ENCODE results near the gene SDK1.

GRCh38 chr7:4227105-4228010 is 926.3 kb downstream of the SDK1 start:
- TF ChIP-seq CTCF (IDR thresholded peaks at IDR 0.05; ENCODE audit: low read depth, low read length) (no peak), MAX (IDR thresholded peaks at IDR 0.05; ENCODE audit: low read depth, low read length) (no peak), POLR2A (IDR thresholded peaks at IDR 0.05; ENCODE audit: extremely low read depth, insufficient read length) (no peak), MYC (IDR thresholded peaks at IDR 0.05; ENCODE audit: low read depth, low read length) (no peak)

Data from NB4 (cell line).